HG02571 (cell line): Measurements from ENCODE around the gene ANTXR2.
"Not testable (repeated sequence)": the region's sequence is repeated elsewhere in the genome, so short reads cannot be mapped to it uniquely, and the experiment has no call there.

Experiments used
- ATAC-seq: cut with Tn5 transposase; IDR thresholded peaks from one replicate; pipeline ENCODE4 v1.9.1; 2021; ENCODE audit warnings: mild to moderate bottlenecking, moderate library complexity; ENCODE audit not compliant: unreplicated experiment

ANTXR2 gene

DNA sequence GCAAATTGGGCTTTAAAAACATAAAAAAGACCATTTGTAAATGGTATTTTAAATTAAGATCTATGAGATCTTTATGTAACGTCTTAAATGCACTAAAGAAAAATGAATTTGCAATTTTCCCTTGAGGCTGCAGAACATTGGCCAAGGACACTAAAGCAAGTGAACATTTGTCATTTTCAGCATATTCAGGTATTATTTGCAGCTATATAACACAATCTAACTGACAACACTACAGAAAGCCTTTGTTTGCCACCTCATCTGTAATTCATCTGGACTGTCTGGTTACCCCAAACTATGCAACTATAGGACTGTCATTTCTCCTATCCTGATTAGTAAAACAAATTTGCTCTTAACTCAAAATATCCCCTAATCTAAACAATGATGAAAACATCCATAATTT is 74.8 kb downstream of the ANTXR2 start:
- no peak for ATAC-seq

DNA sequence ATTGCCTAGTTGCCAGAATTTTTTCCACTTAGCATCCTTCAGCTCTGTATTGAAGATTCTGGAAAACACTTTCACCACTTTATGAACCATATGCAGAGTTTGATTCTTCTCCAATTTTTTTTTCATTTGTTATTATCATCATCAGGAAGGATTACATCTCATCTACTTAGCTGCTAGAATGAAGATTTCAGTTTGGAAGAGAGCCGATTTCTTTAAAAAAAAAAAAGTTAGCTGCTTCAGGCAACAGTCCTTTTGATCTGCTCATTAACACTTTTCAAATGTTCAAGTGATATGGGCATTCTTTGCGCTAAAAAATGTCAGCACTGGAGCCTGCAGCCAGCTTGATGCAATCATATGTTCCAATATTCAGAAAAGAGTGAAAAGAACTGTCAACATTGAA is 76.2 kb downstream of the ANTXR2 start:
- no peak for ATAC-seq

DNA sequence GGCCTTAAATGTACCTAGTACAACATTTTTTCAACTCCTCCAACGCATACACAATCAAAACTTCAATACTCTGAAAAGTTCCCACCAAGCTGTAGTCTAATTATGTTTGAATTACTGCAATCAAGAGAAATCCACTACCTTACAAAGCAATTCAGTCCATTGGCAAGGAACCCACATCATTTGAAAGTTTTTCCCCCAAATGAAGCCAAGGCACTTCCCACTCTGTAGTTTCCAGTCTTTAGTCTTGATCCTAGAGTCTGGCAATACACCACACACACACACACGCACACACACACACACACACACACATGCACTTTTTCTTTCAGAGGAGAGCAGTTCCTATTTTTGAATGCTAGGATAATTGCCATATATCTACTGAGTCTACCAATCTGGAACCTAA is 79.6 kb downstream of the ANTXR2 start:
- no peak for ATAC-seq

DNA sequence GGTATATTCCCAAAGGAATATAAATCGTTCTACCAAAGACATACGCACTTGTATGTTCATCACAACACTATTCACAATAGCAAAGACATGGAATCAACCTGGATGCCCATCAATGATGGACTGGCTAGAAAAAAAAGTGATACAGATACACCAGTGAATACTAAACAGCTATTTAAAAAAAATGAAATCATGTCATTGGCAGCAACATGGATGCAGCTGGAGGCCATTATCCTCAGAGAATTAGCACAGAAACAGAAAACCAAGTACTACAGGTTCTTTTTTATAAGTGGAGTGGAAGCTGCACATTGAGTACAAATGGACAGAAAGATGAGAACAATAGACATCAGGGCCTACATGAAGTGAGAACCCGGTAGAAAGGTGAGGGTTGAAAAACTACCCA is 81.4 kb downstream of the ANTXR2 start:
- ATAC-seq = no peak

DNA sequence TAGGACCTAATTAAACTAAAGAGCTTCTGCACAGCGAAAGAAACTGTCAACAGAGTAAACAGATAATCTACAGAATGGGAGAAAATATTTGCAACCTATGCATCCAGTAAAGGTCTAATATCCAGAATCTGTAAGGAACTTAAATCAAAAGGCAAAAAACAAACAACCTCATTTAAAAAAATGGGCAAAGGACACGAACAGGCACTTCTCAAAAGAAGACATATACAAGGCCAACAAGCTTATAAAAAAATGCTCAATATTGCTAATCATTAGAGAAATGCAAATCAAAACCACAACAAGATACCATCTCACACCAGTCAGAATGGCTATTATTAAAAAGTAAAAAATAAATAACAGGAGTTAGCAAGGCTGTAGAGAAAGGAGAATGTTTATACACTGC is 81.9 kb downstream of the ANTXR2 start:
- ATAC-seq = not testable (repeated sequence)

DNA sequence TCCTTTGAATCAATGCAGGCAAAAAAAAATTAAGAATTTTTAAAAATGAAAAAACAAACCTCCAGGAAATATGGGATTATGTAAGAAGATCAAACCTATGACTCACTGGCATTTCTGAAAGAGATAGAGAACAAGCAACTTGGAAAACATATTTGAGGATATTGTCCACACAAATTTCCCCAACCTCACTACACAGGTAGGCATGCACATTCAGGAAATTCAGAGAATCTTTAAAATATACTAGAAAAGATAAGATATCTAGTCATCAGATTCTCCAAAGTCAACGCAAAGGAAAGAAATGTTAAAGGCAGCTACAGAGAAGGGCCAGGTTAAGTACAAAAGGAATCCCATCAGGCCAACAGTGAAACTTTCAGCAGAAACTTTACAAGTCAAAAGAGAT is 85.6 kb downstream of the ANTXR2 start:
- no peak for ATAC-seq

DNA sequence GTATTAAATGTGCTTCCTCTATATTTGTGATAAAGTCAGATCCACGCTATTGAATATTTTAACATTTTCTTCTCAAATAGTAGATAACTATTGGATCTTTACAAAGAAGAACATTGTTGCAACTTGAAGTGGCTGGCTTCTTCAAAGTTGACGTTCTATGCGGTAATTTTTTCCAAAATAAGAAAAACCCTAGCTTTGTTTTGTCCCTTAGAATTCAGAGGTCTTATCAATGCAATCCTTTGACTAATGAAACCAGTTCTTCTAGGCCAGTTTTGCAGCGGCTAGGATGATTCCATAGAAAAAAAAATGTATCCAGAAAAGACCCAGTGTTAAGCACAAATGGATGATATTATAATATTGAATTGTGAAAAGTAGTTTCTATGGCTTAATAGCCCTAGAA is 89.6 kb downstream of the ANTXR2 start:
- no peak for ATAC-seq

DNA sequence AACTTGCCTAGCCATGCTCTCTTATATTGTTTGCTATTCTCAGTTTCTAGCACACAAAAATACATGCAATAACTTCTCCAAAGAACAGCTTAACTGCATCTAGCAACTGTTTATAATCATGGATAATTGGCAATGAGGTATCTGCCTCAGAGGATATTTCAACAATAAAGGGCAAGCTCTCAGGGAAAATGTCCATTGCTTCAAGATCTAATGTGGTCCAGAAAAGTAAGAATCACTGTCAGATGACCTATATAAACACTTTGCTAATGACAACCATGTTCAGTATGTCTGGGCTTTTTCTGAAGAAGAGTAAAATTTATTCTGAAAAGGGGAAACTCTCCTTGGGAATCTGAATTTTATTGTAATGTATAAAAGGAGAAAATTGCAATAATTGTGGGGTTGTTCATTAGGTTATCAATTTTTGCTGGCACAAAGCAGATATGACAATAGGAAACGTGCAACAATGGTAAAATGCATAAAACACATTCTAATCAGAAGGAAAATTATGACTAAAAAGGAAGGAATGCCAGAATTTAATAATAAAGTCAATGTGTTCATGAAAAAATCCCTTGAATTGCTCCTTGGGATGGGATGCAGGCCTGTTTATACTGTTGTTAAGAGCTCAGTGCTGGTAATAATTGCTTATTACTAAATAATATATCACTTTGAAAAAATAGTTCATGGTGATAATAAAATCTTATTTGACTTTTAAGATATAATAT is 90.3 kb downstream of the ANTXR2 start:
- ATAC-seq = no peak

DNA sequence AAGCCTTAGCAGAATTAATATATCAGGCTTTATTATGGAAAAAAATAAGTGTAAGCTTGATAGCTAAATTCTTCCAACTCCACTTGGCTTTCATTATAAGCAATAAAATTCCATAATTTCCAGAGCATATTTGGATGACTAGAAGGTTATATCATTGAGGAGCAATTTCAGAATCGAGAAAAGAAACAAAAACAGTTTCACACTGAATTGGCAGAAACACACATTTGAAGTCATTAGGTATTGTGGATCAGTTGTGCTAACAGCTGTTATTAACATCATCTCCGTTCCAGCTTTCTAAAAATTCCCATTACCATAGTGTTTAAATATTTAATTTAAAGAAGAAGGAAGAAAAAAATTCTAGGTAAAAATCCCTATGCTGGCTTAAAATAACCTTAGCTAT is 92.6 kb downstream of the ANTXR2 start:
- ATAC-seq = no peak

DNA sequence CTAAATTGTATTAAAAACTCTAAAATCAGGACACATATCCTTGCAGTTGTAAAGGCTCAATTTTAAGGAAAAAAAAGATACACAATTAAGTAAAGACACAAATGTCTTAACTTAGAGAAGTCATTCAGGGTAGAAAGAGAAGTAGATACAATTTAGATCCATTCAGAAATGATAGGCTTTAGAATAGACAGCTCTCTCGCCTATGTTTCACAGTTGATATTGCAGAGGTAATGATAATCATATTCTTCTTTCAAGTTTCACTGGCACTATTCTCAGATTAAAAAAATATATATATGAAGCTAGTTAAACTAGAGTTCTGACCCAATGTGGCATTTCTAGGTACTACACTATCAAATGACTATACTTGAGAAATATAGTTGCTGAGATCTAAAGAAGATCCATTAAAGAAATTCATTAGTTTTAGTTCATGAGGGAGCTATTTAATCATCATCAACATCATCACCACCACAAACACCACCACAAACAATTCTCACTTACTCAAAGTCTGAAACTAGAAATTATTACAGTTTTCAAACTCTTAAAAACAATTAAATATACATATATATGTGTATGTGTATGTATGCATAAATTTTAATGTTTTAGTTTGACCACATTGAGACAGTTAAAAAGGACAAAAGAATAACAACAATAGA is 93.1 kb downstream of the ANTXR2 start:
- ATAC-seq = no peak

DNA sequence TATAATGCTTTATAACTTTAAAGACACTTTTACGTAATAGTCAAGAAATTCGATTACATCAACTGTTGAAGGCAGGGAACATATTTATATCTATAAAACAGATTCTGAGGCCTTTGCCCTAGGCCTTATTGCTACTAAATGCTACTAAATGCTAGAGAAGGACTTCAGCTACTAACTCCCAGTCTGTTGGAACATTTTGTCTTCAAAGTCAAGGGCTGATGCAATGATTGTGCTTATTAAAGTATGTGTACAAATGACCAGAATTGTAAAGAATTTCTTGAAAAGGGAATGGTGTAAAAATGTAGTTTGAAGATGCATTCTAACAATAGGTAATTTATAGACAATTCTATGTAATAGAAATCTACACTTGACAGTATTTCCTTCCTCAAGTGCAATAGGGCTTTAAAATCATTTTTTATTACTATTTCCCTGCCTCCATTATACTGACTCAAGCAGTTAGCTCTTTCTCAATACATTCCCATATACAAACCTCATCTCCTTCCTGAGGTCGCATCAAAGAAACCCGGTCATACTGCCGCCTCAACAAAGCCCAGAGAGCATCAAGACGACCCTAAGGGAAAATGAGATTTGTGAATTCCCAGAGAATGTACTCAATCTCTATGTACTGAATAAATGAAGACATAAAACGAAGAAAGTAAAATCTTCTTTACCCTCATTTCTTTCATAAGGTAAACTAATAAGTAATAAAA is 95.7 kb downstream of the ANTXR2 start:
- no peak for ATAC-seq

DNA sequence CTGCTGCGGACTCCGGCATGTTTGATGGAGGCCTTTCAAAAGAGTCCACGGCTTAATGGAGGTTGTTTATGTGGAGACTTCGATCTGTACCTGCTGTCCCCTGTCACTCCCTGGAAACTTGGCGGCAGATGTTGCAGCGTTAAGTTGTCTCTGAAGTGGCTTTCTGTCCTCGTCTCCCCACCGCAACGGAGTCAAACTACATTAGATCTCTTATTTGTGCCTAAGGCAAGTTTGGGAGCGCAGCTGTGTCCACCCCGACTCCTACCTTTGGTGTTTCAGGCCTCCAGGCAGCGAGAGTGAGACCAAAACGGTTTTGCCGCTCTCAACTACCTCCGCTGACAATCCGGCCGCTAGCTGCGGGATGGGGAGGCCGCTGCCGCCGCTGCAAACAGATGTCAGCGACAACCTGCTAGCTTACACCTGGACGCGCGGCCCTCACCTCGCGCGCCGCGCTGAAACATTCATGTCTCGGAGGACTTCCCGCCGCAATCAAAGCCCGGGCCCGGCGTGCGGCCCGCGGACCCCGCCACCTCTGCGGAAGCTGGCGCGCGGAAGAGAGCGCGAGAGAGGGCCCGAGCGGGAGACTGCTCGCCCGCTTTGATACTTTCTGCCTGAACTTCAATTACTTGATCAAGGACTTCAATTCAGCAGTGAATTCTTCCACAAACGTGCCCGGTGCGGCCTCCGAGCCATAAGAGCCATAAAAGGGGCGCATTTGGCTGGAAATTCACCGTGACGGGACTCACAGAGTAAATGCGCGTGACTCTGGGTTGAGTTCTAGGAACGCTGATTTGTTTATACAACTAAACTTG is 108.4 kb downstream of the ANTXR2 start:
- no peak for ATAC-seq

DNA sequence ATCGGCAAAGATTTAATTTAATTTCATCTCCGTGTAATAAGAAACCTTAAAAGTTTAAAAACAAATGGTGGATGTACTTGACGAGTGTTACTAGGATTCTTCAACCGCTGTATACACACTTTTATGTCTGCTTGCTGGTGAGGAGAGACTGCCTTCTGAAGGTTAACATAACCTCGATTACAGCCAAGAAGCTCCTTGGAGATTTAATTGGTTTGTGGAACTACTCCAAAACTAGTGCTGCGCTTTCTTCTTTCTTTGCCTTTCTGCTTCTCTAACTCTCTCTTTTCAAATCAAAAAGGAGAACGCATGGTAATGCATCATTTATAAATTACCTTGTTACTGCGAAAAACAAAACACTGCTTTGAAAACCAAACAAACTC is 109.0 kb downstream of the ANTXR2 start:
- ATAC-seq = no peak

DNA sequence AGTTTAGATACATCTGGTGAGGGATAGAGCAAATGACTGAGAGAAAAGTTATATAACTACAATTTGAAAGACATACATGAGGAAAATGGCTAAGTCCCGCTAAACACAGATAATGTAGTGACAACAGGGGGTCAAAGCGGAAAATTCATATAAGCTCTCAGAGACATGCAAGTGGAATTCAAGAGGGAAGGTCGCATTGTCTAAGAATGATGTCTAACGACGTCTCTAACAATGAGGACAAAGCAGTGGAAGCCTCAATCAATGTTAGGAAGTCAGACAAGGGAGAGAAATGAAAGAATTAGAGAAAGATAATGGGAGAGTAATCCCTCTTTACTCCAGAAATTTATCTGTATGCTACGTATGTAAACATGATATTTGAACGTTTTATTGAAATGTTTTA is 113.4 kb downstream of the ANTXR2 start:
- ATAC-seq = no peak

DNA sequence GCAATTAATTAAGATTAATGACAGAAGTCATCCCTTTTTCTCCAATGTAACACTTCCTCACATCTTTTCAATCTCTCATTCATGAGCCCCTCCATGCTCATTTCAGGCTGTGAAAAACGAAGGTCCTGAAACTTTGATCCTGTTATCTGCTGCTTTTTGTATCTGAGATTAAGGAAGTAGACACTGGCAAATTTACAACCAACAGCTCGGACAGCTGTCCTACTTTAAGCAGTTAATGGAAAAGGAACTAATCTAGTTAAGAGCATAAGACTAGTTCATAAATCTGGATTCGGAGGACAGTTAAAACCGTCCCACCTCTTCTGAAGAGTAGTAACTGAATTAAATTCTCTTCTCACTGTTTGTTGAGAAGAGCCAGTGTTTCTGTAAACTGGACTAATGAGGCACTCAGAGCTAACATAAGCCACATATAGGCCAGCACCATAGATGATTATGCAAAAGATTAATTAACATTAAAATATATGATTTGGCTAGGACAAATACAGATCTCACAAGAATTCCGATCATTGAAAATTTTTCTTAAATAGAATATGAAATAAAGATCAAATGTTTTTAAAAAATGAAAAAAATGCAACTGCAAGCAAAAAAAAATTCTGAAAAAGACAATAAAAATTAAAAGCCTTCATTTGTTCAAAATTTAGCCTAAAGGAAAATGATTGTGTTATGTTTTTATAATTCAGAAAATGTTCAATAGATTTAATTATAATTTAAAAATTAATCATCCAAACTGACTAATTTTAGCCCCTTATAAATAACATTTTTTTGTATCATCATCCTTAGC is 114.4 kb downstream of the ANTXR2 start:
- ATAC-seq = no peak

DNA sequence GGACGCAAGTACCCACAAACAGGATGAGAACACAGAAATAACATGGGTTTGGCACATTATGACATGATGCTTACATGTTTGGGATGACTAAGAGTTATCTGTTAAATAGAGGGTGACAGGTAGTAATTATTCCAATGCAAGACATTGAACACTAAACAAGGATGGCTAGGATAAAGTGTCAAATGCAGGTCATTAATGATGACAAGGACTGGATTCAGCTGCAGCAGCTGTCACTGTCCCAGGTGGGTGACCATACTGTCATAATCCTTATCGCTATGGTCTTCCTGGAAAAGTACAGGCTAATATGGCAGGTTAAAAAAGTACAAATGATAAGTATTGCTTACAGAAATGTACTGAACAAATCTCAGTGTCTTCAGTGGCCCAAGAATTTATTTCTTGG is 123.9 kb downstream of the ANTXR2 start:
- ATAC-seq = no peak

DNA sequence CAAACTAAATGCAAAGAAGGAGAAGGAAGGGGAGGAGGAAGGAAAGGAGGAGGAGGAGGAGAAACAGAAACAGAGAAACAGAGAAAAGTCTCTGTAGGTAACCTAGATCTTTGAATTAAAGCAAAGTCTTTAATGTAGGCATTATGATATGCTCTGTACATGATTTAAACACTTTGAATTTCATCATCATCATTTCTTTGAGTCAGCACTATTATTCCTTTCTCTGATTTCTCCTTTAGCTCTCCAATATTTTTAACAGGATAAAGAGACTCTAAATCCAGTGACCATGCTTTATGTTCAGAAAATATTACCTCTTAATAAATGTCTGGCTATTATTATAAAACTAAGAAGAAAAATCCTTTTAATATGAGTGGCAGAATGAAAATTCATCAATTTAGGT is 124.3 kb downstream of the ANTXR2 start:
- no peak for ATAC-seq

DNA sequence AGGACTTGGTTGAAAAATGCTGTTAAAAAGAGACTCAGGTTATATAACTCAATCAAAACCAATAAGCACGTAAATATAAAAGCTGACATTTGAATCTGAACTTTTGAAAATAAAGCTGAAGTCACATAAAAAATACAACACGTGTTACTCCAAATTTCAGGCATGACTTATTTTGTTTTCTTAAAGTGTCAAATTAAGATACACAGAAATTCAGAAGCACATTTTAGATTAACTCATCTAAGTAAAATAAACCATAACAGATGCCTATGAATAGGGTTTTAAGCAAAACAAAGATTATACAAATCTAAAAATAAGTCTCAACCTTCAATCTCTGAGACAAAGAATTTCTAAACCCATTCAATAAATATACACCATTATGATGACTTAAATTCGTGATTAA is 124.8 kb downstream of the ANTXR2 start:
- no peak for ATAC-seq

DNA sequence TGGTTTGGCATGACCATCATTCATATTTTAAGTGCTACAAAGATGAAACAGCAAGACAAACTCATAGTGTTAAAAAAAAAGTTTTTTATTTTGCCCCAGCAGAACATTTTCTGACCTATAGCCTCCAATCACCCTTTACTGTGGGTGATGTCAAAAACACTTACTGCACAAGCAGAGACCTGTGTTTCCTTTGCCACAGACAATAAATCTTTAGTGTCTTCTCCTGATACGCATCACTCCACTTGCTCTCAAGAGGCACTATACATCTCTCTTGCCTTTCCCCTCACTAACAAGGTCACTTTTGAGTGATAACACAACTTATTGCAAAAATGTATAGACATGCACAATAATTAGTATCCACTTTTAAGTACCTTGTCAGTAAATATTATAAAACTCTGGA is 125.6 kb downstream of the ANTXR2 start:
- ATAC-seq = no peak

DNA sequence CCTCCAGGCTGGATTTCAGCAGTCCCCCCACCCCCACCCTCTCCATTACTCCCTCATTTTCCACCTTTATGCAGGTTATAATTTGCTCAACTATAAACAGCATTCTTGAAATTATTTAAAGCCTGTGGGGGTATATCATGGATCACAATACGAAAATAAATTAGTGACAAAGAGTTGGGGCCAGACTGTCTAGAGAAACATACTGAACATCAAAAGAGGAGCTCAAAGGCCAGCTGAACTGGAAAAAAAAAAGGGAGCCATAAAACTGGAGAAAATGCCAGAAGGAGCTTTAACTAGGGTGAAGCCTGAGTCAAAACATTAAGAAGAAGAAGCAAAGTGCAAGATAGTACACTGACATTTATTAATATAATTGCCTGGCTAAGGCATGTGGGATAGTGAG is 137.8 kb downstream of the ANTXR2 start:
- no peak for ATAC-seq

DNA sequence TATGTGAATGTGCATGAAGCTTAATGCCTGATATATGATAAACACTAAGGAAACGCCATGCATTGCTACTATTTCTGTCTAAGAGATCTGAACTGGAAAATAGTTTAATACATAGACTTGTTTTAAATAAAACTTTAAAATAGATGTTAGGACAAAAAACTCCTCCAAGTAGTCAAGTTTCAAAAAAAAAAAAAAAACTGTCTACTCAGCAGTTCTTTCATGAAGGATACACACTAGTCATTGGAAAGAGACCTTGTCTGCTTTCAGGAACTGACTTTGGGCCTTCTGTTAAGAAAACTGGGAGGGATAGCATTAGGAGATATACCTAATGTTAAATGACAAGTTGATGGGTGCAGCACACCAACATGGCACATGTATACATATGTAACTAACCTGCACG is 138.4 kb downstream of the ANTXR2 start:
- no peak for ATAC-seq
